K562 (cell line): ENCODE data around the gene TSR3. TPM values are rescaled to one million over a fixed set of nuclear protein-coding genes. Genes with fewer than 3 reads are reported as not detected.

Experiments used
- CGGBP1 ChIP-seq: fragments of 250-450 bp; sonication (Bioruptor Pico); IDR thresholded peaks from 2 replicates; pipeline ENCODE4 v1.9.0; 2021; ENCODE audit warnings: mild to moderate bottlenecking
- FOS ChIP-seq: IDR thresholded peaks from 3 replicates; pipeline ENCODE4 v1.6.1; 2011; ENCODE audit not compliant: insufficient read length; ENCODE audit errors: extremely low read depth
- HOMEZ ChIP-seq: fragments of 250-450 bp; sonication (Bioruptor Pico); IDR thresholded peaks from 2 replicates; pipeline ENCODE4 v1.4.0; 2020; ENCODE audit warnings: mild to moderate bottlenecking, moderate library complexity
- NEUROD1 ChIP-seq: fragments of 150-350 bp; IDR thresholded peaks from 2 replicates; pipeline ENCODE4 v1.6.1; 2014; ENCODE audit warnings: borderline replicate concordance, low read length, low read depth; ENCODE audit not compliant: partially characterized antibody
- SFPQ ChIP-seq: fragments of 200-400 bp; formaldehyde crosslinking; IDR thresholded peaks from 2 replicates; pipeline ENCODE4 v1.6.1; 2017; ENCODE audit warnings: mild to moderate bottlenecking, low read depth, low read length, moderate library complexity
- THAP7 ChIP-seq: fragments of 250-450 bp; sonication (Bioruptor Pico); IDR thresholded peaks from 2 replicates; pipeline ENCODE4 v1.5.0; 2021
- ZFP91 ChIP-seq: sonication (generic); formaldehyde crosslinking; IDR thresholded peaks from 2 replicates; pipeline ENCODE4 v1.8.0; 2022; ENCODE audit warnings: mild to moderate bottlenecking, missing genetic modification reagents
- ZNF407 ChIP-seq: fragments of 450-650 bp; IDR thresholded peaks from 2 replicates; pipeline ENCODE4 v1.6.1; 2016; ENCODE audit warnings: low read depth
- ZNF507 ChIP-seq: conservative IDR thresholded peaks from 2 replicates; pipeline ENCODE4 v1.6.1; 2017; ENCODE audit warnings: missing genetic modification characterization, missing compliant biosample characterization
- ZNF589 ChIP-seq: fragments of 200-800 bp; sonication (Bioruptor generic); IDR thresholded peaks from 2 replicates; pipeline ENCODE4 v1.6.1; 2016; ENCODE audit warnings: low read depth, missing genetic modification characterization, missing compliant biosample characterization
- polyA plus RNA-seq, 8 experiments: library from polyadenylated mRNA; depleted of rRNA in 4 of 8; stranded (reverse) in 5 of 8; unstranded in 3 of 8; fragments of >200 nt; fragmentation: Nextera tagmentation in 2 of 8; fragmentation: Illumina TruSeq in 1 of 8; extraction: Ambion mirVana in 2 of 8; extraction: Trizol in 1 of 8; gene quantifications; 2 replicates each; pipeline versions ENCODE4 v1.2.1 to v1.2.3, GENCODE V29; 2011 to 2014; ENCODE audit warnings: inconsistent platforms in 1 of 8, missing spikeins in 1 of 8
- total RNA-seq, 7 experiments: library from RNA; depleted of rRNA in 6 of 7; stranded (reverse); fragments of >200 nt in 6 of 7; fragmentation: Illumina TruSeq in 2 of 7; extraction: Trizol in 2 of 7; gene quantifications; 2 replicates each; pipeline versions ENCODE4 v1.2.1 to v1.2.3, GENCODE V29; 2011 to 2021; ENCODE audit warnings: low replicate concordance in 1 of 7

Gene TSR3
- total and polyA plus RNA-seq, 9 of the 15 experiments (the other 6 are each of a cell fraction or from before 2014, with no cell fraction given), result 1.5 to 74.8 (median 16.5) TPM

GRCh38 chr16:1308977-1309885 is 42.4 kb downstream of the TSR3 start, which contains the start of gene UBE2I (continued):
- TF ChIP-seq ZNF407 (peak; percentile 42; the same call in 1 of the 2 replicates), SFPQ (no peak), ZNF507 (tag) (no peak), FOS (peak; percentile 77), NEUROD1 (peak; percentile 89), CGGBP1 (CRISPR knock-in tag) (0 out of 2 replicates have a peak, but pooled peaks have one; percentile 35), HOMEZ (CRISPR knock-in tag) (no peak), ZNF589 (peak; percentile 68; the same call in 1 of the 2 replicates), ZFP91 (CRISPR knock-in tag) (peak; percentile 96), THAP7 (CRISPR knock-in tag) (0 out of 2 replicates have a peak, but pooled peaks have one; percentile 29)
